ENCODE data around the gene TFCP2.

TFCP2 gene

GRCh38 chr12:51218607-51219161 is 45.7 kb upstream of the TFCP2 start:
- H3K4ac ChIP-seq (ENCODE audit: low read depth, low read length) = no peak overlapping the region
- no peak overlapping the region for H2AK5ac ChIP-seq (ENCODE audit: low read length)
- H3K4me2 ChIP-seq (ENCODE audit: low read length) = peak overlapping the region; percentile 80
- H3K14ac ChIP-seq (ENCODE audit: low read length) = no peak overlapping the region
- H3K4me1 ChIP-seq (ENCODE audit: control insufficient read depth in 1 of 2, insufficient read depth in 2 of 2, low read length in 2 of 2) = peaks cover 4 to 10% of the 10 kb centered on the region in 2 experiments
- H3K9ac ChIP-seq (ENCODE audit: low read length) = no peak overlapping the region
- DNase-seq = peak in 1 of 2 donors; percentile 18
- no peak overlapping the region for H3K4me3 ChIP-seq (ENCODE audit: low read depth, low read length)
- no peak overlapping the region for H3K27ac ChIP-seq (ENCODE audit: low read depth, low read length)
- H3K23ac ChIP-seq (ENCODE audit: low read length) = no peak overlapping the region
- no CpG with 5 or more reads among the region's 10 CpGs for WGBS (ENCODE audit: extremely low coverage, insufficient coverage, insufficient read length)
- no peak overlapping the region for H2BK12ac ChIP-seq (ENCODE audit: low read length)
- H2AFZ ChIP-seq (ENCODE audit: insufficient read depth, low read length, poor library complexity) = no peak overlapping the region
- H2BK120ac ChIP-seq (ENCODE audit: insufficient read depth, low read length, poor library complexity) = no peak overlapping the region
- no peaks in the 10 kb centered on the region for H3K9me3 ChIP-seq (ENCODE audit: insufficient read depth, low read depth, low read length)
- H4K91ac ChIP-seq (ENCODE audit: low read depth, low read length) = peak overlapping the region; percentile 67
- H3K79me1 ChIP-seq (ENCODE audit: low read length) = peaks cover 9% of the 10 kb centered on the region
- no peak overlapping the region for H4K12ac ChIP-seq (ENCODE audit: low read depth, low read length)
- H3K27me3 ChIP-seq (ENCODE audit: insufficient read depth, low read length) = no peaks in the 10 kb centered on the region
- no peak overlapping the region for H3K18ac ChIP-seq (ENCODE audit: low read length)
- peaks cover 2% of the 10 kb centered on the region for H3K79me2 ChIP-seq (ENCODE audit: control insufficient read depth, insufficient read depth, low read length, poor library complexity)
- H2BK5ac ChIP-seq (ENCODE audit: low read depth, low read length, poor library complexity) = no peak overlapping the region
- peak overlapping the region; percentile 72 for H4K8ac ChIP-seq (ENCODE audit: low read depth, low read length)
- H3K36me3 ChIP-seq (ENCODE audit: control insufficient read depth in 1 of 2, insufficient read depth in 2 of 2, low read length in 2 of 2) = no peaks in the 10 kb centered on the region

GRCh38 chr12:51217968-51218606 is 45.2 kb upstream of the TFCP2 start, which contains the start of gene POU6F1:
POU6F1 (minus strand) TSS chr12:51218062; CDS start chr12:51206836, 11,226 bp downstream.
- no peak within 1 kb of the TSS for H2BK12ac ChIP-seq (ENCODE audit: low read length)
- H3K14ac ChIP-seq (ENCODE audit: low read length) = peak within 1 kb of the TSS; percentile 91
- no peaks in the 10 kb centered on the region for H3K9me3 ChIP-seq (ENCODE audit: insufficient read depth, low read depth, low read length)
- peak within 1 kb of the TSS; percentile 87 for H2BK120ac ChIP-seq (ENCODE audit: insufficient read depth, low read length, poor library complexity)
- H3K4ac ChIP-seq (ENCODE audit: low read depth, low read length) = peak within 1 kb of the TSS; percentile 67
- peaks cover 4 to 10% of the 10 kb centered on the region in 2 experiments for H3K4me1 ChIP-seq (ENCODE audit: control insufficient read depth in 1 of 2, insufficient read depth in 2 of 2, low read length in 2 of 2)
- H2AFZ ChIP-seq (ENCODE audit: insufficient read depth, low read length, poor library complexity) = peak within 1 kb of the TSS; percentile 59
- H4K8ac ChIP-seq (ENCODE audit: low read depth, low read length) = peak within 1 kb of the TSS; percentile 72
- H2BK5ac ChIP-seq (ENCODE audit: low read depth, low read length, poor library complexity) = peak within 1 kb of the TSS; percentile 83
- H2AK5ac ChIP-seq (ENCODE audit: low read length) = no peak within 1 kb of the TSS
- no CpG with 5 or more reads among the region's 35 CpGs for WGBS (ENCODE audit: extremely low coverage, insufficient coverage, insufficient read length)
- H3K4me3 ChIP-seq (ENCODE audit: low read depth, low read length) = peak within 1 kb of the TSS; percentile 85
- no peaks in the 10 kb centered on the region for H3K27me3 ChIP-seq (ENCODE audit: insufficient read depth, low read length)
- peak within 1 kb of the TSS; percentile 77 for H3K18ac ChIP-seq (ENCODE audit: low read length)
- H4K12ac ChIP-seq (ENCODE audit: low read depth, low read length) = peak within 1 kb of the TSS; percentile 74
- H4K91ac ChIP-seq (ENCODE audit: low read depth, low read length) = peak within 1 kb of the TSS; percentile 74
- peaks cover 2% of the 10 kb centered on the region for H3K79me2 ChIP-seq (ENCODE audit: control insufficient read depth, insufficient read depth, low read length, poor library complexity)
- no peaks in the 10 kb centered on the region for H3K36me3 ChIP-seq (ENCODE audit: control insufficient read depth in 1 of 2, insufficient read depth in 2 of 2, low read length in 2 of 2)
- peaks cover 9% of the 10 kb centered on the region for H3K79me1 ChIP-seq (ENCODE audit: low read length)
- peak within 1 kb of the TSS; percentile 80 for H3K4me2 ChIP-seq (ENCODE audit: low read length)
- H3K9ac ChIP-seq (ENCODE audit: low read length) = peak within 1 kb of the TSS; percentile 81
- no peak within 1 kb of the TSS for H3K23ac ChIP-seq (ENCODE audit: low read length)
- peak within 1 kb of the TSS; percentile 51 for H3K27ac ChIP-seq (ENCODE audit: low read depth, low read length)
- peak; percentile 70 to 84 for DNase-seq

- peak overlapping the region; percentile 51 for H3K27ac ChIP-seq (ENCODE audit: low read depth, low read length)
- H2AK5ac ChIP-seq (ENCODE audit: low read length) = no peak overlapping the region
- H3K79me2 ChIP-seq (ENCODE audit: control insufficient read depth, insufficient read depth, low read length, poor library complexity) = peaks cover 2% of the 10 kb centered on the region
- H3K36me3 ChIP-seq (ENCODE audit: control insufficient read depth in 1 of 2, insufficient read depth in 2 of 2, low read length in 2 of 2) = no peaks in the 10 kb centered on the region
- peak overlapping the region; percentile 74 for H4K91ac ChIP-seq (ENCODE audit: low read depth, low read length)
- peak overlapping the region; percentile 53 for H4K8ac ChIP-seq (ENCODE audit: low read depth, low read length)
- peak overlapping the region; percentile 83 for H2BK5ac ChIP-seq (ENCODE audit: low read depth, low read length, poor library complexity)
- no peaks in the 10 kb centered on the region for H3K27me3 ChIP-seq (ENCODE audit: insufficient read depth, low read length)
- peak overlapping the region; percentile 59 for H2AFZ ChIP-seq (ENCODE audit: insufficient read depth, low read length, poor library complexity)
- peak overlapping the region; percentile 80 for H3K4me2 ChIP-seq (ENCODE audit: low read length)
- peak overlapping the region; percentile 87 for H2BK120ac ChIP-seq (ENCODE audit: insufficient read depth, low read length, poor library complexity)
- H3K23ac ChIP-seq (ENCODE audit: low read length) = no peak overlapping the region
- no CpG with 5 or more reads among the region's 81 CpGs for WGBS (ENCODE audit: extremely low coverage, insufficient coverage, insufficient read length)
- peaks cover 4 to 10% of the 10 kb centered on the region in 2 experiments for H3K4me1 ChIP-seq (ENCODE audit: control insufficient read depth in 1 of 2, insufficient read depth in 2 of 2, low read length in 2 of 2)
- H2BK12ac ChIP-seq (ENCODE audit: low read length) = no peak overlapping the region
- H3K9me3 ChIP-seq (ENCODE audit: insufficient read depth, low read depth, low read length) = no peaks in the 10 kb centered on the region
- H3K4ac ChIP-seq (ENCODE audit: low read depth, low read length) = peak overlapping the region; percentile 67
- DNase-seq = peak in 1 of 2 donors; percentile 23
- peak overlapping the region; percentile 91 for H3K14ac ChIP-seq (ENCODE audit: low read length)
- peak overlapping the region; percentile 81 for H3K9ac ChIP-seq (ENCODE audit: low read length)
- peak overlapping the region; percentile 85 for H3K4me3 ChIP-seq (ENCODE audit: low read depth, low read length)
- H3K18ac ChIP-seq (ENCODE audit: low read length) = peak overlapping the region; percentile 77
- H3K79me1 ChIP-seq (ENCODE audit: low read length) = peaks cover 9% of the 10 kb centered on the region
- peak overlapping the region; percentile 74 for H4K12ac ChIP-seq (ENCODE audit: low read depth, low read length)
Observed at GRCh38 chr12:51217133-51217967, 44.4 kb upstream of the TFCP2 start.

GRCh38 chr12:51216642-51217041 is 43.7 kb upstream of the TFCP2 start:
- Histone ChIP-seq H3K14ac (ENCODE audit: low read length) (no peak overlapping the region), H3K4me1 (ENCODE audit: control insufficient read depth in 1 of 2, insufficient read depth in 2 of 2, low read length in 2 of 2) (peaks cover 4 to 10% of the 10 kb centered on the region in 2 experiments), H4K91ac (ENCODE audit: low read depth, low read length) (no peak overlapping the region), H3K9me3 (ENCODE audit: insufficient read depth, low read depth, low read length) (no peaks in the 10 kb centered on the region), H4K8ac (ENCODE audit: low read depth, low read length) (peak overlapping the region; percentile 49), H3K79me2 (ENCODE audit: control insufficient read depth, insufficient read depth, low read length, poor library complexity) (peaks cover 2% of the 10 kb centered on the region), H2AK5ac (ENCODE audit: low read length) (no peak overlapping the region), H3K27ac (ENCODE audit: low read depth, low read length) (no peak overlapping the region), H2BK120ac (ENCODE audit: insufficient read depth, low read length, poor library complexity) (no peak overlapping the region), H3K4ac (ENCODE audit: low read depth, low read length) (no peak overlapping the region), H3K4me3 (ENCODE audit: low read depth, low read length) (peak overlapping the region; percentile 75), H2BK5ac (ENCODE audit: low read depth, low read length, poor library complexity) (no peak overlapping the region), H3K27me3 (ENCODE audit: insufficient read depth, low read length) (no peaks in the 10 kb centered on the region), H2AFZ (ENCODE audit: insufficient read depth, low read length, poor library complexity) (no peak overlapping the region), H3K18ac (ENCODE audit: low read length) (no peak overlapping the region), H3K9ac (ENCODE audit: low read length) (no peak overlapping the region), H3K36me3 (ENCODE audit: control insufficient read depth in 1 of 2, insufficient read depth in 2 of 2, low read length in 2 of 2) (no peaks in the 10 kb centered on the region), H3K23ac (ENCODE audit: low read length) (no peak overlapping the region), H3K4me2 (ENCODE audit: low read length) (peak overlapping the region; percentile 79), H3K79me1 (ENCODE audit: low read length) (peaks cover 9% of the 10 kb centered on the region), H4K12ac (ENCODE audit: low read depth, low read length) (no peak overlapping the region), H2BK12ac (ENCODE audit: low read length) (no peak overlapping the region)
- no CpG with 5 or more reads among the region's 7 CpGs for WGBS (ENCODE audit: extremely low coverage, insufficient coverage, insufficient read length)
- no peak for DNase-seq
